ENCODE measurements around the gene ASCL2.

The ASCL2 gene, protein sequence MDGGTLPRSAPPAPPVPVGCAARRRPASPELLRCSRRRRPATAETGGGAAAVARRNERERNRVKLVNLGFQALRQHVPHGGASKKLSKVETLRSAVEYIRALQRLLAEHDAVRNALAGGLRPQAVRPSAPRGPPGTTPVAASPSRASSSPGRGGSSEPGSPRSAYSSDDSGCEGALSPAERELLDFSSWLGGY

DNA sequence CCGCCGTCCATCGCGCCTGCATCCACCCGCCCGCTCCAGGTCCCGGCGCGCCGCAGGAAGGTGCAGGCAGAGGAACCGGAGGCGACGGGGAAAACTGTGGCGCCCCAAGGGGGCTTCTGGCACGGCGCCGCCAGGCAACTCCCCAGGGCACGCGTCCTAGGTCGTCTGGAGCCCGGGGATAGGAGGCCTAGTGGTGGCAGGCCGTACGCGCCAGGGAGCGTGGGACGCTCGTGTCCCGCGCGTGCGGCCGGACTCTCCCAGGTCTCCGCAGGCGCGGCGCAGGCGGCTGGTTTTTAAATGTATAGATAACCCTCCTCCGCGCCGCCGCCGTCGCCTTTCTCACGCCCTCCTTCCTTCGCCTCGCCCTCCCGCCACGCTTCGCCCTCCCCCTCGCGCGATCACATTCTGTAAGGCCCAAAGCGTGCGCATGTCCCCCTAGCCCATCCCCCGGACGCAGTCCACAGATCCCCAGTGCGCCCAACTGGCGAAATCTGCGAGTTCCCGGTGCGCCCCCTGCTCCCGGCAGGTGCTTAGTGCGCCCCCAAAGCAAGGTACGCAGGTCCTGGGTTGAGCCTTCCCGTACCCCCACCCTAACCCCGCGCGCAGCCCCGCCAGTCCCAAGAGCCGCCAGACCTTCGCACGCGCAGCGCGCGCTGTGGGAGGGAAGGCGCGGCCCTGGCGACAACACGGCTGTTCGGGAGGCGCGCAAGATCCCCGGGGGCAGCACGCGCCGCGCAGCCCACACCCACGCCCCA lies at the start of gene ASCL2:
Gene ASCL2 (minus strand): TSS at position 267 of the 755 bp plus-strand sequence. CDS start 256 bp downstream, at position 11.
- DNase-seq = no peak

DNA sequence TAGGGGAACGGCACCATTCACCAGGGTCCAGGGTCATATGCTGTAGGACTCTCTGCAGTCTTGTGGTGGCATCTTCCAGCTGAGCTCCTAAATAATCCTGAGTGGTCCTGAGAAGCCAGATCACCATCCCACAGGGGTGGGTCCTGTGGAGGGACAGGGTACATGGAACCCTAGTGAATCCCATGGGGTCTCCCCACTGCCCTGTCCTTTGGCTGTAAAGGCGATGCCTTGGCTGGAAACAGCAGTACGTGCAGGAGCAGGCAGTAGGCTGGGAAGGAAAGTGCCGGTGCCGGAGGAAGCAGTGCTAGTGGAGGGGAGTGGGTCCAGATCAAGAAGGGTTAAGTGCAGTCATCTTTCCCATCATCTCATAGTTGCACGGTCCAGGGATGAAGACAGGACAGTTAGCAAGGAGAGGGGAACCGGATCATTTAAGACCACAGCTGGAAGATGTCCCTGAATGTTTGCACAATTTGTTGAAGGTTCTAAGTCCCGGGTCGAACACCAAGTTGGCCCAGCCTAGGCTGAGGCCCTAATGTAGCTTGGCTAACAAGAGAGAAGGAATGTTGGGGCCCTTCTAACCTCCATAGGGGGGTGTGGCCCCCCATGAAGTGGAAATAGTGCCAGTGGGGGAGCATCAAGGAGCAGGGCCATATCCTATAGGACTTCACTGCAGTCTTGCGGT lies 49.5 kb upstream of the ASCL2 start:
- DNase-seq = no peak

DNA sequence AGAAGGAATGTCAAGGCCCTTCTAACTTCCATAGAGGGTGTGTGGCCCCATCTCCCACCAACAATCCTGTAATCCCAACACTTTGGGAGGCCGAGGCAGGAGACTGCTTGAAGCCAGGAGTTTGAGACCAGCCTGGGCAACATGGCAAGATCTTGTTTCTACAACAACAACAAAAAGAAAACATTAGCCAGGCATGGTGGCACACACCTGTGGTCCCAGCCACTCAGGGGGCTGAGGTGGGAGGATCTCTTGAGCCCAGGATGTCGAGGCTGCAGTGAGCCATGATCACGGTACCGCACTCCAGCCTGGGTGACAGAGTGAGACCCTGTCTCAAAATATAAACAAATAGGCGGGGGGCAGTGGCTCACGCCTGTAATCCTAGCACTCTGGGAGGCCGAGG lies 48.3 kb upstream of the ASCL2 start:
- no peak for DNase-seq

DNA sequence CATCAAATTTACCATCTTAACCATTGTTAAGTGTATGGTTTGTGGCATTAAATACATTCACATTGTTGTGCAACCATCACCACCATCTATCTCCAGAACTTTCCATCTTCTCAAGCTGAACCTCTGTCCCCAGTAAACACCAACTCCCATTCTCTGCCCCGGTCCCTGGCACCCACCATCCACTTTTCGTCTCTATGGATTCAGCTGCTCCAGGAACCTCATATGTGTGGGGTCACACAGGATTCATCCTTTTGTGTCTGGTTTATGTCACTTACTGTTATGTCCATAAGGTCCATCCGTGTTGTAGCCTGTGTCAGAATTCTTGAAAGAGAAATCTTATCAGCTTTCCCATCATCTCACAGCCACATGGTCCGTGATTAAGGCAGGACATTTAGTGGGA lies 47.7 kb upstream of the ASCL2 start:
- no peak for DNase-seq

DNA sequence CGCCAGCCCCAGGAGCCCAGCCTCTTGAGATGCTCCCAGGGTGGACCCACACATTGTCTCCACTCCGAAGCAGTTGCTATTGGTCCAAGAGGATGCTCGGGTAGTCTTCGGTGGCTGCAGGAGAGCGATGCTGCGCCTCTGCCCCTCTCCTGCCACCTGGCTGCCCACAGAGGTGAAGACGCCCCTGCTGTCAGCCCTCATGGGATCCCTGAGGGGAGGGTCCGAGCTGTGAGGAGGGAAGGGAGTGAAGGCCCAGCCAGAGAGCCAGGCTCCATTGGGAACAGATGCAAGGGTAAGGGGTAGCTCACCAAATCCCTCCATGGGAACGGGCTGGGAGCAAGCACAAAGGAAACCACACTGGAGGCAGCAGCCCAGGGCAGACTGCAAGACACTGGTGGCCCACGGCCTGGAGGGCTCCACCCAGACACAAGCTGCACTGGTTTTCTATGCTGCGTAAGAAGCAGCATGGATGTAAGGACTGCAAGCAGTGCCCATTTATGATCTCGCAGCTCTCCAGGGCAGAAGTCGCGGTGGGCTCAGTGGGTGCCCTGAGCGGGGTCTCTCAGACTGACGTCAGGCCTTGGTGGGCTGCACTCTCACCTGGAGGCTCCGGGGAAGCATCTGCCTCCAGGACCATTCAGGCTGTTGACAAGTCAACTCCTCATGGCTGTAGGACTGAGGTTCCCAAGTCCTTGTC lies 47.1 kb upstream of the ASCL2 start:
- no peak for DNase-seq

DNA sequence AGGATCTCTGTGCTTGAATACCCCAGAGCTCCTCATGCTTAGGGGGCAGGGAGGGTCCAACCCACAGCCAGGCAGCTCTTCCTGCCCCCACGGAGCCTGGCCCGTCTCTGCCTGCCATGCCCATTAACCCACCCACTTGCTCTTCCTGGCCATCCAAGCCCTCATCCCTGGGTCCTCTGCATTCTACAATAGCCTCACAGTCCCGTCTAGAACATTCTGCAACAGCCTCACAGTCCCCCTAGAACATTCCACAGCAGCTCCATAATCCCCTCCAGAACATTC lies 46.5 kb upstream of the ASCL2 start:
- no peak for DNase-seq

DNA sequence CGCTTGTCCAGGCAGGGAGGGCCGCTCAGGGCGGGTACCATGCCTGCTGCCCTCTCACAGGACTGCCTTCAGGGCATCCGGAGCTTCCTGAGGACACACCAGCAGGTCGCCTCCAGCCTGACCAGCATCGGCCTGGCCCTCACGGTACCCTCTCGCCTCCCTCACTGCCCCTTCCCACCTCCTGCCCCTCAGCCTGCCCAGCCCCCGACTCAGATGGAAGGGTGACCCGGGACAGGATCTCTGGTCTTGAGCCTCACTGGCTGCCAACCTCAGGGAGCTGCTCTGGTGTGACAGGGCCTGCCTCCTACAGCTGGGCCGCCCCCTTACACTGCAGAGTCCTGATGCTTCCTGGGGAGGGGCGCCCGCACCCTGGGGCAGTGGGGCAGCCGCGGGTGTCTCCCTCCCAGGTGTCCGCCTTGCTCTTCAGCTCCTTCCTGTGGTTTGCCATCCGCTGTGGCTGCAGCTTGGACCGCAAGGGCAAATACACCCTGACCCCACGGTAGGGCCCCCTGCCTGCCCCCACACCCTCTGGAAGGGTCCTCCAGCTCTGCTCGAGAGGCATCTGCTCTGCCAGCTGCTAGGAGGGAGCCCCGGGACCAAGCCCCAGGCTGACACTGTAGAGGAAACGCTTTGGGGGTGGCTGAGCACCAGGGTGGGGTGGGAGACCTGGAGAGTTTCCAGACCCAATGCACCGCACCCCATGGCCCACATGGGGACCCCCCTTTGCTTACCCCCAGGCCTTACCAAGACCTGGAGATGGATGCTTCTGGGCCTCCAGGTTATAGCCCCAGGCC lies 46.0 kb upstream of the ASCL2 start:
- no peak for DNase-seq

DNA sequence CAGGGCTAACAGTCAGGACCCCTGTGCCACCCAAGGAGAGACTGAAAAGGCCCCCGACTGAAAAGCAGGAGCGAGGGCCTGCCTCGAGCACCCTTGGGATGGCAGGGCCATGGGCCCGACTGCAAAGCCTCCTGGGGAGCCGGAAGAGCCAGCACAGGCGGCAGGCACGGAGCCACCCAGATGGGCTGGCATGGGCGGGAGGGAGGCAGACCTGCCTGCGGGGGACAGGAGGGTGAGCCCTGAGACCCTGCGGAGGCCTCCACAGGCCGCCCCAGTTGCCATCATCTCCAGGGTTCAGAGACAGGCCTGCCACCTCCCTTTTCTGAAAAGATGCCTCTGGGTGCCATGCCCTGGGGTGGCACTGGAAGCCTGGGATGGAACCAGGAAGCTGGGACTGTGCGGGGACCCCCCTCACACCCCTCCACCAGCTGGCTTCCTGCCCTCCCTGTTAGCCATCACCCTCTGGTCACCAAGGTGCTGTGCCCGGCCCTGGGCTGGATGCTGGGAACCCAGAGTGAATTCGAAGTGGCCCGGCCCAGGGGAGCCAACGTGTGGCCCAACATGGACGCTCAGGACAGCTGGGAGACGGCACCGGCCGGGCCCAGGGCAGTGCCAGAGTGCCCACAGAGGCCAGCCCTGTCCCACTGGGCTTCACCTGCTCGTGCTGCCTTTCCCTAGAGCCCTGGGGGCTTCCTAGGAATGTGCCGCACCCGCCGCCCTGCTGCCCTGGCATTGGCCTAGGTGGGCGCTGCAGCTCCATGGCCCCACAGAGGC lies 45.2 kb upstream of the ASCL2 start:
- DNase-seq = no peak

DNA sequence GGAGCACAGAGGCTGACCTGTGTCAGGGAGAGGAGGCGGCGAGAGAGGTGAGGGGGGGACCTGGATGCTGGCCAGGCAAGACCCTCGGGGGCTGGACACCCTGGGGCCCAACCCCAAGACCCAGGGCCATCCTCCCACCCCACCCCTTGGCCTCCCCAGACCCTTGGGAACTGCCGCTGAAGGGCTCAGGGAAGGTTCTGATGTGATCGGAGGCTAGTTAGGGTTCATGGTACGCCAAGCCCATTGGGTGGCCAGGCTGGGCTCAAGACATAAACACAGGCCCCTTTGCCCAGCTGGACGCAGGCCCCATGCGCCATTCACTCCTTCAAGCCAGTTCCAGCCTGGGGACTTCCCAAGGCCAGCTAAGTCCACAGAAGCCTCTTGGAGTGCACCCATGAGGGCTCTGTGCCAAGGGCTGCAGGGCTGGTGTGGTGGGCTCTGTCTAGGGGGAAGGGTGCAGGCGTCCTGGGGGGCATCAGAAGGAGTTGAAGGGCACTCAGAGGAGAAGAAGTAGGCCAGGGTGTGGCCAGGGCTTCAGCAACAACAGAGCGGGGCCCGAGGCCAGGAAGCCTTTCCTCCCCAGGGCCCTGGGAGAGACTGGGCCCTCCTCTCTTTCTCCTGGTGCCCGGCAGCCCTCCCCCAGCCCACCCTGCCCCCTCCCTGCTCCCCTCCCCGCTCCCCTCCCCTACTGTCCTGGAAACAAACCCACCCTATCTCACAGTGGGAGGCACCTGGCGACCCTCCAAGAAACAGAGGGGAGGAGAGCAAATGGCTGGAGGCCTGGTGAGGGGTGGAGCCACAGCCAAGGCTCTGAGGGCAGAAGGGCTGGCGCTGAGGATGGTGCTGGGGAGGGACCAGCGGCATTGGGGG lies 44.4 kb upstream of the ASCL2 start:
- DNase-seq = no peak

DNA sequence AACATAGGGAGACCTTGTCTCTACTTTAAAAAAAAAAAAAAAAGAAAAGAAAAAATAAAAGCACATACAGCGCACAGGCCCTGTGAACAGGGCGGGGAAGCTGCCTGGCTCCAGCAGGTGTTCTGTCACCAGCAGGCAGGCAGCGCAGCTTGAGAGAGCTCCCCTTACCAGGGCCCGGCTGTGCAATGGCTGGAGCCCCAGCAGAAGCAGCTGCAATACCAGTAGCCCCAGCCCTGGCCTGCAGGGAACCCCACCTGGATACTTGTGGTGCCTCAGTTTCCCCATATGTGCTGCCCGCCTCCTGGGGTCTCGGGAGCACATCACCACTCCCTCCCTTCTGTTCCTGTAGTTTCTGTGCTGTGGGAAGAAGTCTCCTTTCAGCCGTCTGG lies 43.7 kb upstream of the ASCL2 start:
- DNase-seq = no peak

DNA sequence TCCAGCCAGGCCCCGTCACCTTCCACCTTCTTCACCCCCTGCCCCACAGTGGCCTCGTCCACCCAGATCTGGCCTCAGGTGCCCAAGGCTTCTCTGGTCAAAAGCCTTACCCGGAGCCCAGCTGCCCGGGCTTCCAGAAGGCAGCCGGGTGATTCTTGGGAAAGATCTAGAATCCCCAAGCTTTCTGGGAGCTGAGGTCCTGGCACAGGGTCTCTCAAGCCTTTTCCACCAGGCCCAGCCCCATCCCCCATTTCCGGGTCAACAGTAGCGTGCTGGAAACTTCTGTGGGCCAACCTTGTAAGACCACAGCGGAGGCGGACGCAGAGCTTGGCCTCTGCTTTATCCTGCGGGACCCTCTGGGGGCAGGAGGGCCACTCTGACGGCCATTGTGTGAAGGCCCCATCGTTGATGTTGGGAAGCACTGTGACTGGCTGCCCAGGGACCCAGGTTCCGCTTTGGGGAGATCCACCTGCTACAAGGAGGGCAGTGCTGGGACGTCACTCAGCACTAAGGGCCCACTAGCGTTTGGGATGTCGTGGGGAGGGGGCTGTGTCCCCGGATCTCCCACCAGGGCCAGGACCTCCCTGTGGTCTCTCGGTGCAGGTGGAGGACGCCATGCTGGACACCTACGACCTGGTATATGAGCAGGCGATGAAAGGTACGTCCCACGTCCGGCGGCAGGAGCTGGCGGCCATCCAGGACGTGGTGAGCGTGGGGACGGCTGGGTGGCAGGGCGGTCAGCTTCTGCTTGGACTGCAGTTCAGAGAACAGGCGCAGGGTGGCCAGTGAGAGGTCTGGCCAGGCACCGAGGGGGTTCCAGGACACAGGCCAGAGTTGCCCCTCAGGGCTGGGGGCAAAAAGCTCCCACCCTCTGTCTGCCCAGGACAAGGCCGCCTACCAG lies 42.9 kb upstream of the ASCL2 start:
- no peak for DNase-seq

DNA sequence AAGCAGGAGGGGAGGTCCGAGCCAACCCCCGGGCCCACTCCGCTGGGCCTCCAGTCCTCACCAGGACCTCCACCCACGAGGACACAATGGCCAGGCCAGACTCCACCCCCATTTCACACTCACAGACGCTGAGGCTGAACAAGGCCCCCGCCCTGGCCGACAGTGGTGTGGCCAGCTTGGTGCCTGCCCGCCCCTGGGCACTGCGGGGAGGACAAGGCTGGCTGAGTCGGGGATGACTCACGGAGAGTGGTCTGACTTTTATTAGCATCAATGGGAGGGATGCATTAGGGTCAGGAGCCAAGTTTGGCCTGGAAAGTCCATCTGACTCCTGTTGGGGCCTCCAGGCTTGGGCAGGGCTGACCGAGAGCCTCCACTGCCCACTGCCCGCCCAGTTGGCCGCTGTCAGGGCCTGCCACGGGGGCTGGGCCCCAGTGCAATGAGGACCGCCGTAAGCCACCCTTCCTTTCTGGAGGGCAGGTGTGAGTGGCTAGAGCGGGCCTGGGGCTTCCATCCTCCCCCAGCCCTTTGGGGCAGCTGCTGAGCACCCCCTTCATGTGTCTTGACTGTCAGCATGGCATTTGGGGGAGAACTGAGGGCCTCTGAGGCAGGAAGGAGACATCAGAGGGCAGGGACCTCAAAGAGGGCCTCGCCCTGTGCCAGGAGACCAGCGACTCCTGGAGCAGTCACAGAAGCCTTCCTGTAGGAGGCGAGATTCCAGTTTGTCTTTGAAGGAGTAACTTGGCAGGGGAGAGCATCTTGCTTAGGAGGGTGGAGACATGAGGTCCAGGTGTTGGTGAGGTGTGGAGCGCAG lies 42.0 kb upstream of the ASCL2 start:
- no peak for DNase-seq

DNA sequence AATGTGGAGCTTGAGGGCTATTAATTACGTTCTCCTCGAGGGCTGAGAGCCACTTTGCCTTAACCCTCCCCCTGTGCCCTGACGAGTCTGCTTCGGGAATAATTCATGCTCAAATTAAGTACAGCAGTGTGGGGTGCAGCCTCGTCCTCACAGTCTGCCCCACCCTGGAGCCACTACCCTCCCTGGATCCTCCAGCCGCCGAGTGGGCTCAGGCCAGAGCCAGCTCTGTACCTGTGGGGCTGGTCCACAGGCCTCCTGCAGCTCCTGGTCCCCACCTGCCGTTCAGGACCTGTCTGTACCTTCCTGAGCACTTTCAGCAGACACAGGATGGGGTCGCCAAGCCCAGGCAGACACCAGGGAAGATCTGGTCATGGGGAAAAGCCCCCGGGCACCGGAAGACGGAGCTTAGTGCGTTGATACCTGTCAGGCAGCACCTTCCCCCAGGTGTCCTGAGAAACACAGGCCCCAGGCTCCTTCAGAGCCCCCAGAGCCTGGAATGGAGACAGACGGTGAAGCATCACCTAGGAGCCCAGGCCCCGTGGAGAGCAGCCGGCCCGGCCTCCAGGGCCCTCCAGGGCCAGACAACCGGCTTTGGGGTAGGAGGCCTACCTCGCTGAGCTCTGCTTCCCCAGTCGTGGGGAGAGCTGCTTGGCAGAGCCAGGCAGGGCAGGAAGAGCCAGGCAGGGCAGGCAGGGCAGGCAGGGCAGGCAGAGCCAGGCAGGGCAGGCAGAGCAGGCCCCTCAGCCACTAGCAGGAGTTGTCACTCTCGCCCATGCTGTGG lies 41.2 kb upstream of the ASCL2 start:
- DNase-seq = no peak

DNA sequence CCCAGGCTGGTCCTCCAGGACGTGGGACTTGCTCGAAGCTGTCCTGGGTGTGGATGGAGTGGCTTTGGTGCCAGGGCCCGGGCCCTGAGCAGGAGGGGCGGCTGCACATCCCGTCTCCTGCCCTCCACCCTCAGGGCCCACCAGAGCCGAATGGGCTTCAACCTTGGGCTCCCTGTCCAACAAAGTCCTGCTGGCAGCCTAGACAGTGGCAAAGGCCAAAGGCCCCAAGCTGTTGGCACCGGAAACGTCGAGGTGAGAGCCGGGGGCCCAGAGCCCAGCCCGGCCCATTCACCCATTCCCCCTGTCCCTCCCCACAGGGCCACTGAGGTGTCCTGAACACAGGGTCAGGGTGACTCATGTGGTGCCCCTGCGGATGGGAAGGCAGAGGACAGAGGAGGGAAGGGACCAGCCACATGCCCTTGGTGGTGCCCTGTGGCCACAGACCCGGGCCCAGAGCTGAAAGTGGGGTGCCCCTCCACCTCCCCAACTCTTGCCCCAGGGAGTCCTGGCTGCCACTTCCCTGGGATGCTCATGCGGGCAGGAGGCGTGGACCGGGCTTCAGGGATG lies 40.5 kb upstream of the ASCL2 start:
- no peak for DNase-seq

DNA sequence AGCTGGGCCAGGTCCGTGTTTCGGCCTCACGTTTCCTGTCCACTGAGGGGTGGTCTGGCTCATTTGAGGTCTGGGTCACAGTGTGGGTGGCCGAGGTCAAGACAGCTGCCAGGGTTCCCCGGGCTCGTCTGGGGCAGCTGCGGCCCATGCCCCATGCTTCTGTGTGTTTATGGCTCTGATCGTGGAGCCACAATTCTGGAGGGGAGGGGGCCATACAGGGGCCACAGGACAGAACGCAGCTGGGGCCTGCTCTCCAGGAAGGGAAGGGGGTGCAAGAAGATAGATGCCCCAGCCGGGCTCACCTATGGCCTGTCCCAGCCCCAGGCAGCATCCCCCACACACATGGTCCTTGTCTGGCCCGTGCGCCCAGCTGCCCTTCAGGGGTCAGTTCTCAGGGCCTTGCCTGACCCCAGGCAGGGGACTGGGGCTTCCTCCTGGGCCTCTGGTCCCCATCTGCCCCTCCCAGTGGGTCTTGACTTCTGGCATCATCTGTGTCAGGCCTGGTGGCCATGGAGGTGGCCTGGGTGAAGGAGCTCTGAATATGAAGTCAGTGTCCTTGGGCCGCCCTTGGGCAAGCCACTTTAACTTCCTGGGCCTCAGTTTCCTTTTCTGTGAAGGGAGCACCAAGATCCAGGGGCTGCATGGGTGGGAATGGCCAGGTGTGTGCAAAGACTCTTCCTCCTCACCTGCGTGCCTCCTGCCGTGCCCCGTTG lies 39.8 kb upstream of the ASCL2 start:
- no peak for DNase-seq

DNA sequence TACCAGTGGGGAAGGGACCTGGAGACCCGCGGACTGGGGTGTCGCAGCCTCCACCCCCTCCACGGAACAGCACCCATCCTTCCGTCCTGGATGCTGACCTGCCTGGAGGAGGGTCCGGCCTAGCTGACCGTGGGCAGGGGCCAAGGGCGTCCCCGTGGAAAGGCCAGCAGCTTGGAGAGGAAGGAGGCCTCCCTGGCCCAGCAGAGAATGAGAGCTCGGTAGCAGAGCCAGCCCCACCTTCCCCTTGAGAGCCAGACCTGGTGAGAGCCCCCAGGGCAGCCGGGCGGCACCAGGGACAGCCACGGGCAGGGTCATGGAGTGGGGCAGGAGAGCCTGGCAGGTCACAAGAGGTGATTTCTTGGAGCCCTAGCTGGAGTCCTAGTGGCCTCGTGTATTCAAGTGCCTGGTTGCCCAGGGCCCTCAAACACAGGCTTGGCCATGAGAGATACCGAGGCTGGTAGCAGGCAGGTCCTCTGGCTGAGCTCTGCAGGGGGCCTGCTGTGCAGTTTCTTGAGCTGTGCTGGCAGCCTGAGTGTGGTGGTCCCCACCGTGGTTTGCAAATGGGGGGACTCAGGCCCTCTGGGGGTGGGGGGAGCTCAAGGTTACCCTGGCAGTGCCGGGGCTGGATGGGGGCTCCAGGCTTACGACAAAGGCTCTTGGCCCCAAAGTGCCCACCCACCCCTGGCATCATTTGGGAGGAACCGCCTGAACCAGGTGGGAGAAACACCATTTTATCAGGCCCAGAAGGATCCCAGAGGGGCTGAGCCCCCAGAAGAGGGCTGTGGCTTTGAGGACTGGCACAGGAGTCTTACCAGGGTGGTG lies 39.1 kb upstream of the ASCL2 start:
- DNase-seq = no peak

All from CD4-positive, alpha-beta T cell treated with Interleukin-21 for 1 hour (primary cell).